ENCODE data around the gene MAGEA12. TPM values are rescaled to one million over a fixed set of nuclear protein-coding genes. Genes with fewer than 3 reads are reported as not detected.
"Not testable (repeated sequence)": the region's sequence is repeated elsewhere in the genome, so short reads cannot be mapped to it uniquely, and the experiment has no call there.

MAGEA12 gene
- total RNA-seq, 1 donor from 2014 or later = not detected

- no peaks in the 10 kb centered on the region for H3K27me3 ChIP-seq (ENCODE audit: control insufficient read depth, insufficient read depth, low read length)
- no peaks in the 10 kb centered on the region for H3K36me3 ChIP-seq (ENCODE audit: control insufficient read depth, insufficient read depth, low read length)
- DNase-seq (ENCODE audit: low read depth) = no peak
- no peak for TF ChIP-seq CTCF (IDR thresholded peaks at IDR 0.05; ENCODE audit: insufficient read depth, low read length, poor library complexity, severe bottlenecking)
- no peak overlapping the region for H3K4me3 ChIP-seq (ENCODE audit: low read depth, low read length)
Observed at GRCh38 chrX:152735101-152735500, 1.5 kb downstream of the MAGEA12 start.

GRCh38 chrX:152735860-152736511, 2.4 kb downstream of the MAGEA12 start:
- no peaks in the 10 kb centered on the region for H3K27me3 ChIP-seq (ENCODE audit: control insufficient read depth, insufficient read depth, low read length)
- H3K4me3 ChIP-seq (ENCODE audit: low read depth, low read length) = no peak overlapping the region
- no peaks in the 10 kb centered on the region for H3K36me3 ChIP-seq (ENCODE audit: control insufficient read depth, insufficient read depth, low read length)
- TF ChIP-seq CTCF (IDR thresholded peaks at IDR 0.05; ENCODE audit: insufficient read depth, low read length, poor library complexity, severe bottlenecking) = no peak
- DNase-seq (ENCODE audit: low read depth) = no peak

- H3K4me3 ChIP-seq (ENCODE audit: low read depth, low read length); H3K27me3 ChIP-seq (ENCODE audit: control insufficient read depth, insufficient read depth, low read length); DNase-seq (ENCODE audit: low read depth); H3K36me3 ChIP-seq (ENCODE audit: control insufficient read depth, insufficient read depth, low read length): not testable (repeated sequence)
Observed at GRCh38 chrX:152736528-152736927, 3.0 kb downstream of the MAGEA12 start.

GRCh38 chrX:152738560-152738959, 5.0 kb downstream of the MAGEA12 start:
- H3K4me3 ChIP-seq (ENCODE audit: low read depth, low read length) = no peak overlapping the region
- no peaks in the 10 kb centered on the region for H3K36me3 ChIP-seq (ENCODE audit: control insufficient read depth, insufficient read depth, low read length)
- no peaks in the 10 kb centered on the region for H3K27me3 ChIP-seq (ENCODE audit: control insufficient read depth, insufficient read depth, low read length)
- no peak for TF ChIP-seq CTCF (IDR thresholded peaks at IDR 0.05; ENCODE audit: insufficient read depth, low read length, poor library complexity, severe bottlenecking)
- DNase-seq (ENCODE audit: low read depth) = no peak

GRCh38 chrX:152753686-152754650, 20.4 kb downstream of the MAGEA12 start, which contains the start of gene MAGEA2:
Gene MAGEA2, minus strand, starts transcription at chrX:152753842. Its CDS starts 2,479 bp downstream, at chrX:152751363.
- not testable (repeated sequence) for H3K27me3 ChIP-seq (ENCODE audit: control insufficient read depth, insufficient read depth, low read length); DNase-seq (ENCODE audit: low read depth); H3K4me3 ChIP-seq (ENCODE audit: low read depth, low read length); H3K36me3 ChIP-seq (ENCODE audit: control insufficient read depth, insufficient read depth, low read length)

- DNase-seq (ENCODE audit: low read depth); H3K27me3 ChIP-seq (ENCODE audit: control insufficient read depth, insufficient read depth, low read length); H3K36me3 ChIP-seq (ENCODE audit: control insufficient read depth, insufficient read depth, low read length); H3K4me3 ChIP-seq (ENCODE audit: low read depth, low read length): not testable (repeated sequence)
Observed at GRCh38 chrX:152754871-152755270, 21.3 kb downstream of the MAGEA12 start.

- not testable (repeated sequence) for H3K36me3 ChIP-seq (ENCODE audit: control insufficient read depth, insufficient read depth, low read length); H3K27me3 ChIP-seq (ENCODE audit: control insufficient read depth, insufficient read depth, low read length); DNase-seq (ENCODE audit: low read depth); H3K4me3 ChIP-seq (ENCODE audit: low read depth, low read length)
Observed at GRCh38 chrX:152758918-152759317, 25.4 kb downstream of the MAGEA12 start, which contains the start of gene CSAG3. Gene CSAG3, plus strand, starts transcription at chrX:152759218.

GRCh38 chrX:152759544-152759943, 26.0 kb downstream of the MAGEA12 start:
- not testable (repeated sequence) for H3K4me3 ChIP-seq (ENCODE audit: low read depth, low read length); H3K27me3 ChIP-seq (ENCODE audit: control insufficient read depth, insufficient read depth, low read length); H3K36me3 ChIP-seq (ENCODE audit: control insufficient read depth, insufficient read depth, low read length); DNase-seq (ENCODE audit: low read depth)

GRCh38 chrX:152761582-152761981, 28.0 kb downstream of the MAGEA12 start:
- not testable (repeated sequence) for H3K36me3 ChIP-seq (ENCODE audit: control insufficient read depth, insufficient read depth, low read length); DNase-seq (ENCODE audit: low read depth); H3K27me3 ChIP-seq (ENCODE audit: control insufficient read depth, insufficient read depth, low read length); H3K4me3 ChIP-seq (ENCODE audit: low read depth, low read length)

- not testable (repeated sequence) for DNase-seq (ENCODE audit: low read depth); H3K27me3 ChIP-seq (ENCODE audit: control insufficient read depth, insufficient read depth, low read length); H3K4me3 ChIP-seq (ENCODE audit: low read depth, low read length); H3K36me3 ChIP-seq (ENCODE audit: control insufficient read depth, insufficient read depth, low read length)
Observed at GRCh38 chrX:152766562-152766961, 33.0 kb downstream of the MAGEA12 start.

GRCh38 chrX:152769549-152770289, 36.2 kb downstream of the MAGEA12 start, which contains the start of gene MAGEA6:
Gene MAGEA6, minus strand, starts transcription at chrX:152769689. Its CDS starts 2,039 bp downstream, at chrX:152767650.
- H3K27me3 ChIP-seq (ENCODE audit: control insufficient read depth, insufficient read depth, low read length); DNase-seq (ENCODE audit: low read depth); H3K36me3 ChIP-seq (ENCODE audit: control insufficient read depth, insufficient read depth, low read length); H3K4me3 ChIP-seq (ENCODE audit: low read depth, low read length): not testable (repeated sequence)

All from kidney epithelial cell (primary cell).